MCF 10A (cell line): ENCODE measurements around the gene SHANK3. TPM values are rescaled to one million over a fixed set of nuclear protein-coding genes. Genes with fewer than 3 reads are reported as not detected.

Experiments used
- BruUV-seq: library from RNA; stranded (reverse); fragments of 400-500 nt; replicated peaks from 2 replicates; lab custom pipeline; 2021; lab: Mats Ljungman, UMichigan
- CTCF ChIA-PET: fragments of 300-600 bp; sonication (Branson Sonifier 250); formaldehyde crosslinking; extraction: SDS; loops from one replicate; lab custom pipeline; 2021; ENCODE audit warnings: antibody characterized with exemption, inconsistent platforms; lab: Yijun Ruan, JAX
- POLR2A ChIA-PET: fragments of 300-600, 350-650 bp; sonication (Branson Sonifier 250); formaldehyde crosslinking; extraction: SDS; loops from one replicate; lab custom pipeline; 2020; ENCODE audit warnings: antibody characterized with exemption, inconsistent platforms; lab: Yijun Ruan, JAX
- DNase-seq: peaks from one replicate; pipeline ENCODE4 v3.0.0-alpha.2; 2018; ENCODE audit not compliant: unreplicated experiment
- H3K27ac Mint-ChIP-seq: one replicate; pipeline ENCODE4 v1.8.0; 2022; ENCODE audit warnings: mild to moderate bottlenecking, low read depth, mixed read lengths; ENCODE audit not compliant: unreplicated experiment
- H3K27me3 Mint-ChIP-seq: one replicate; pipeline ENCODE4 v1.8.0; 2022; ENCODE audit warnings: mixed read lengths; ENCODE audit not compliant: insufficient read depth, unreplicated experiment
- H3K36me3 Mint-ChIP-seq: one replicate; pipeline ENCODE4 v1.8.0; 2022; ENCODE audit warnings: mild to moderate bottlenecking, moderate library complexity, mixed read lengths; ENCODE audit not compliant: insufficient read depth, unreplicated experiment
- H3K4me1 Mint-ChIP-seq: one replicate; pipeline ENCODE4 v1.8.0; 2022; ENCODE audit warnings: mixed read lengths; ENCODE audit not compliant: insufficient read depth, unreplicated experiment
- H3K4me3 Mint-ChIP-seq: one replicate; pipeline ENCODE4 v1.8.0; 2022; ENCODE audit warnings: mild to moderate bottlenecking, moderate library complexity, mixed read lengths; ENCODE audit not compliant: unreplicated experiment
- H3K9me3 Mint-ChIP-seq: one replicate; pipeline ENCODE4 v1.8.0; 2022; ENCODE audit warnings: mixed read lengths; ENCODE audit not compliant: unreplicated experiment
- intact Hi-C: fragments of 100-400 bp; cut with micrococcal nuclease; formaldehyde crosslinking; loops from 2 replicates; pipeline ENCODE4 v1.14.1; 2022
- total RNA-seq: library from RNA; stranded (reverse); gene quantifications from 2 replicates; pipeline ENCODE4 v1.2.3, GENCODE V29; 2022
- TF ChIP-seq, protein P1 (sequence below): fragments of 200-600 bp; IDR thresholded peaks from one replicate; pipeline ENCODE4 v1.8.0; 2022; ENCODE audit warnings: antibody characterized with exemption, mild to moderate bottlenecking; ENCODE audit not compliant: unreplicated experiment

SHANK3 gene
- total RNA-seq, 1 experiment from 2014 or later: 1.2 TPM

DNA sequence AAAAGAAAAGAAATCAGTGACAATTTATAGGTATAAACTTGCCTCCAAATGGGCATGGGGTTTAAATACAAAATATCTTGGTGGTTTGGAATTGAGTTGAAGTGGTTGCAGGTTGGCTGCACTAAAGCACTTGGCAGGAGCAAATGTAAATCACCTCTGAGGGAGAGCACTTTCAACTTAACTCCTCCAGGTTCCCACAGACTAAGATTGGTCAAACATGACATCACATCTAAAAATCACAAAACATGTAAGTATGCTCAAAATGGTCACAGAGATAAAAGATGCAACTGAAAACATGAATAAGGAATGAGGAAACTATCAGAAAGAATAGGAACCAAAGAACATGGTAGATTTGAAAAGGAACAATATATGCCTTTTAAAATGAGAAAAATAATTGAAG is 12.3 kb upstream of the SHANK3 start:
- CTCF ChIA-PET: no interaction called here
- Mint-ChIP-seq H3K4me3 (no peak overlapping the region), H3K27ac (no peak overlapping the region), H3K4me1 (peaks cover 11% of the 10 kb centered on the region), H3K9me3 (no peaks in the 10 kb centered on the region), H3K27me3 (peaks cover 27% of the 10 kb centered on the region), H3K36me3 (no peaks in the 10 kb centered on the region)
- BruUV-seq: no TSS peak
- no peak for DNase-seq
- TF ChIP-seq, protein P1, sequence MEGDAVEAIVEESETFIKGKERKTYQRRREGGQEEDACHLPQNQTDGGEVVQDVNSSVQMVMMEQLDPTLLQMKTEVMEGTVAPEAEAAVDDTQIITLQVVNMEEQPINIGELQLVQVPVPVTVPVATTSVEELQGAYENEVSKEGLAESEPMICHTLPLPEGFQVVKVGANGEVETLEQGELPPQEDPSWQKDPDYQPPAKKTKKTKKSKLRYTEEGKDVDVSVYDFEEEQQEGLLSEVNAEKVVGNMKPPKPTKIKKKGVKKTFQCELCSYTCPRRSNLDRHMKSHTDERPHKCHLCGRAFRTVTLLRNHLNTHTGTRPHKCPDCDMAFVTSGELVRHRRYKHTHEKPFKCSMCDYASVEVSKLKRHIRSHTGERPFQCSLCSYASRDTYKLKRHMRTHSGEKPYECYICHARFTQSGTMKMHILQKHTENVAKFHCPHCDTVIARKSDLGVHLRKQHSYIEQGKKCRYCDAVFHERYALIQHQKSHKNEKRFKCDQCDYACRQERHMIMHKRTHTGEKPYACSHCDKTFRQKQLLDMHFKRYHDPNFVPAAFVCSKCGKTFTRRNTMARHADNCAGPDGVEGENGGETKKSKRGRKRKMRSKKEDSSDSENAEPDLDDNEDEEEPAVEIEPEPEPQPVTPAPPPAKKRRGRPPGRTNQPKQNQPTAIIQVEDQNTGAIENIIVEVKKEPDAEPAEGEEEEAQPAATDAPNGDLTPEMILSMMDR: no peak
- POLR2A ChIA-PET: interaction anchor here (0.6 kb wide), 1 partner anchor 214 kb away, joined by 3 read pairs; no protein-coding TSS in a partner anchor
- intact Hi-C loops: no loop called here

DNA sequence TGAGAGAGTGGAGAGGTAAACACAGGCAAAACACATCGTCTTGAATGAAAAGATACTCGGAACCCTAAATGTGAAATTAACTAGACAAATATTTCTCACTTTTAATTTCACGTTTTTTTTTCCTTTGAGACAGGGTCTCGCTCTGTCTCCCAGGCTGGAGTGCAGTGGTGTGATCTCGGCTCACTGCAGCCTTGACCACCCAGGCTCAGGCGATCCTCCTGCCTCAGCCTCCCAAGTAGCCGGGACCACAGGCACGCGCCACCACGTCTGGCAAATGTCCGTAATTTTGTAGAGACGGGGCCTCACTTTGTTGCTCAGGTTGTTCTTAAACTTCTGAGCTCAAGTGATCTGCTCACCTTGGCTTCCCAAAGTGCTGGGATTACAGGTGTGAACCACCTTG is 7.4 kb upstream of the SHANK3 start:
- ChIA-PET POLR2A (no interaction called here), CTCF (no interaction called here)
- no peak for DNase-seq
- TF ChIP-seq, protein P1: no peak
- Mint-ChIP-seq H3K27me3 (peaks cover 39% of the 10 kb centered on the region), H3K9me3 (no peaks in the 10 kb centered on the region), H3K4me3 (no peak overlapping the region), H3K27ac (no peak overlapping the region), H3K36me3 (no peaks in the 10 kb centered on the region), H3K4me1 (no peaks in the 10 kb centered on the region)
- BruUV-seq: no TSS peak
- intact Hi-C loops: no loop called here

DNA sequence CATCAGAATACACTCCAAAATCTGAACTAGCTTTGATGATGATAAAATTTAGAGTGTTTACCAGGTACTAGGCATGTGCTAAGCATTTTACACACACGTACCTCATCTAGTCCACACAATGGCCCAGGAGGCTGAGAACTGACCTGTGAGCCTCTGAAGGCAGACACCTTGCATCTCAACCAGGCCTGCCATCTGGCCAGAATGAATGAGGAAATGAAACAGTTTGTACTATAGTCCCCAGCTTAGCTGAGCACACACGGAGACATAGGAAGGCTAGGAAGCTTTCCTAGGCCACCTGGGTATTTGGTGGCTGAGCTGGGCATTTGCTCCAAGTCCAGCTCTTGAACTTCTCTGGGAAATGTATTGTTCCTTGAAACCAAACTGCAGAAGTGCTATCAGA is 6.9 kb upstream of the SHANK3 start:
- Mint-ChIP-seq H3K4me3 (no peak overlapping the region), H3K9me3 (no peaks in the 10 kb centered on the region), H3K27me3 (peaks cover 39% of the 10 kb centered on the region), H3K27ac (no peak overlapping the region), H3K36me3 (no peaks in the 10 kb centered on the region), H3K4me1 (no peaks in the 10 kb centered on the region)
- no TSS peak for BruUV-seq
- ChIA-PET POLR2A (no interaction called here), CTCF (no interaction called here)
- intact Hi-C loops: no loop called here
- no peak for DNase-seq
- TF ChIP-seq, protein P1: no peak

DNA sequence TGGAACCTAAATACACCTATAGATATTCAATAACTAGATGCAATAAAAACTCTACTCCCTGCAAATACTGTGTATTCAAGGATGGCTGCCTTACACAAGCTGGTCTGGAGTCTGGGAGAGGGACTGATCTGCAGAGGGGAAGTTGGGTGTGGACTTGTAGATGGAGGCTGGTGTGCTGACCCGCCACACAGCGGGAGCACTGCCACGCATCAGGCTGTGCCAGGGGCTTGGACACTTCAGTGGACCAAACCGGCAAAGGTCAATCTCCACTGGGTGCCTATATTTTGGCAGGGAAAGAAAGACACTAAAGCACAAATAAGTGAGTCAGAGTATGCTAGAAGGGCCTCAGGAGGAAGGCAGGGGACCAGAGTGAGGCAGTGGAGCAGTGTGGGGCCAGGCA is 2.1 kb upstream of the SHANK3 start:
- intact Hi-C loops: no loop called here
- Mint-ChIP-seq H3K4me3 (no peak overlapping the region), H3K27ac (no peak overlapping the region), H3K4me1 (peaks cover 3% of the 10 kb centered on the region), H3K36me3 (no peaks in the 10 kb centered on the region), H3K27me3 (peaks cover 41% of the 10 kb centered on the region), H3K9me3 (no peaks in the 10 kb centered on the region)
- no peak for DNase-seq
- no TSS peak for BruUV-seq
- ChIA-PET POLR2A (interaction anchor here (0.9 kb wide), 1 partner anchor 15 kb away, joined by 5 read pairs; no protein-coding TSS in a partner anchor), CTCF (no interaction called here)
- TF ChIP-seq, protein P1: no peak
